Left forelimb (tissue), 1 donor: Measurements from ENCODE around the gene SEC11A.
A peak's percentile ranks its signal among the peaks of the same experiment; 100 is the strongest.

ENCODE experiments used
- DNase-seq: peaks from one replicate; pipeline ENCODE4 v3.0.0-alpha.2; 2018; ENCODE audit warnings: low spot score

SEC11A gene

GRCh38 chr15:84681831-84682230, 34.1 kb downstream of the SEC11A start:
- DNase-seq = no peak

GRCh38 chr15:84671211-84671610, 44.7 kb downstream of the SEC11A start:
- no peak for DNase-seq

GRCh38 chr15:84669726-84670125, 46.2 kb downstream of the SEC11A start:
- DNase-seq = no peak

GRCh38 chr15:84668221-84668982, 47.5 kb downstream of the SEC11A start:
- no peak for DNase-seq

GRCh38 chr15:84666373-84666772, 49.6 kb downstream of the SEC11A start:
- DNase-seq = no peak

GRCh38 chr15:84661001-84661400, 54.9 kb downstream of the SEC11A start:
- no peak for DNase-seq

- DNase-seq = no peak
Measured at GRCh38 chr15:84659904-84660781, 55.8 kb downstream of the SEC11A start.

GRCh38 chr15:84658788-84659411, 57.0 kb downstream of the SEC11A start:
- no peak for DNase-seq

GRCh38 chr15:84658080-84658787, 57.7 kb downstream of the SEC11A start, which contains the start of gene NMB:
Gene NMB, minus strand, starts transcription at chr15:84658199. Its CDS starts 47 bp downstream, at chr15:84658152.
- peak; percentile 85 for DNase-seq

GRCh38 chr15:84657748-84658079, 58.2 kb downstream of the SEC11A start:
- DNase-seq = no peak

- no peak for DNase-seq
Measured at GRCh38 chr15:84656972-84657371, 59.0 kb downstream of the SEC11A start.

- peak; percentile 77 for DNase-seq
Measured at GRCh38 chr15:84654689-84655453, 61.1 kb downstream of the SEC11A start.

GRCh38 chr15:84653910-84654688, 61.8 kb downstream of the SEC11A start, which contains the start of gene WDR73:
Gene WDR73, minus strand, starts transcription at chr15:84654283. Its CDS starts 9 bp downstream, at chr15:84654274.
- peak; percentile 99 for DNase-seq

- DNase-seq = no peak
Measured at GRCh38 chr15:84653584-84653909, 62.4 kb downstream of the SEC11A start.

GRCh38 chr15:84649706-84650105, 66.2 kb downstream of the SEC11A start:
- DNase-seq = no peak

GRCh38 chr15:84648539-84648938, 67.4 kb downstream of the SEC11A start:
- DNase-seq = no peak

- no peak for DNase-seq
Measured at GRCh38 chr15:84647726-84648125, 68.2 kb downstream of the SEC11A start.

- DNase-seq = no peak
Measured at GRCh38 chr15:84645997-84646396, 69.9 kb downstream of the SEC11A start.

- no peak for DNase-seq
Measured at GRCh38 chr15:84645496-84645895, 70.4 kb downstream of the SEC11A start.

GRCh38 chr15:84643838-84644237, 72.1 kb downstream of the SEC11A start:
- no peak for DNase-seq
